Spleen (tissue), 11 donors: Measurements from ENCODE around the gene PRRT1B. TPM values are rescaled to one million over a fixed set of nuclear protein-coding genes. Genes with fewer than 3 reads are reported as not detected.

Experiments
- DNase-seq: peaks from one replicate; pipeline ENCODE4 v3.0.0-alpha.2; 2020
- H3K27ac ChIP-seq, 8 donors: fragments of 200-600 bp; sonication (generic) in 7 of 8; 1 replicate in 4 of 8; 2 replicates in 4 of 8; pipeline versions ENCODE4 v1.5.0 to v1.8.0; 2016 to 2021; ENCODE audit warnings: inconsistent platforms in 4 of 8, mild to moderate bottlenecking in 4 of 8, moderate library complexity in 1 of 8
- H3K27me3 ChIP-seq, 7 donors: fragments of 200-600 bp; sonication (generic) in 6 of 7; replicated peaks in 1 of 7; 1 replicate in 4 of 7; 2 replicates in 3 of 7; pipeline versions ENCODE4 v1.5.0 to v1.8.0; 2016 to 2021; ENCODE audit warnings: inconsistent platforms in 3 of 7, mild to moderate bottlenecking in 1 of 7
- H3K36me3 ChIP-seq, 6 donors: fragments of 200-600 bp; sonication (generic) in 5 of 6; 1 replicate in 4 of 6; 2 replicates in 2 of 6; pipeline versions ENCODE4 v1.5.0 to v1.8.0; 2016 to 2021; ENCODE audit warnings: inconsistent platforms in 2 of 6
- H3K4me1 ChIP-seq, 6 donors: fragments of 200-600 bp; sonication (generic) in 5 of 6; 1 replicate in 3 of 6; 2 replicates in 3 of 6; pipeline versions ENCODE4 v1.5.0 to v1.8.0; 2016 to 2021; ENCODE audit warnings: inconsistent platforms in 3 of 6
- H3K4me3 ChIP-seq, 8 donors: fragments of 200-600 bp; sonication (generic) in 7 of 8; 1 replicate in 4 of 8; 2 replicates in 4 of 8; pipeline versions ENCODE4 v1.5.0 to v1.8.0; 2016 to 2021; ENCODE audit warnings: inconsistent platforms in 4 of 8, mild to moderate bottlenecking in 4 of 8, moderate library complexity in 2 of 8
- H3K9me3 ChIP-seq, 8 donors: fragments of 200-600 bp; sonication (generic) in 7 of 8; 1 replicate in 4 of 8; 2 replicates in 4 of 8; pipeline versions ENCODE4 v1.5.0 to v1.8.0; 2016 to 2021; ENCODE audit warnings: inconsistent platforms in 4 of 8
- CTCF ChIP-seq, 11 experiments: fragments of 200-600 bp in 7 of 11; fragments of 450-650 bp in 4 of 11; sonication (generic) in 4 of 11; IDR thresholded peaks in 8 of 11; conservative IDR thresholded peaks in 3 of 11; 1 replicate in 7 of 11; 2 replicates in 4 of 11; pipeline versions ENCODE4 v1.4.0 to v1.8.0; 2016 to 2021; ENCODE audit warnings: antibody characterized with exemption in 11 of 11, inconsistent platforms in 4 of 11, mild to moderate bottlenecking in 1 of 11
- POLR2A ChIP-seq, 3 donors: fragments of 450-650 bp; IDR thresholded peaks; one replicate each; pipeline ENCODE4 v1.5.1; 2017; ENCODE audit warnings: antibody characterized with exemption in 3 of 3, mild to moderate bottlenecking in 1 of 3
- POLR2AphosphoS5 ChIP-seq, 3 donors: sonication (generic); formaldehyde crosslinking; IDR thresholded peaks; one replicate each; pipeline ENCODE4 v1.5.1; 2017; ENCODE audit warnings: antibody characterized with exemption in 3 of 3
- WGBS, 5 donors: extraction: QIAGEN DNeasy Blood & Tissue Kit in 3 of 5; methylation state at CpG; one replicate each; pipeline versions ENCODE4 v1.1.5 to v1.1.7; 2013 to 2018; 5-methylcytosine and 5-hydroxymethylcytosine counted together
- intact Hi-C: fragments of 100-400 bp; cut with DNase I; formaldehyde crosslinking; loops from one replicate; pipeline ENCODE4 v1.15.0; 2023; ENCODE audit warnings: low total_unique reads
- polyA plus RNA-seq, 3 donors: library from polyadenylated mRNA; stranded (reverse); fragments of 200-250 nt; gene quantifications; one replicate each; pipeline ENCODE4 v1.2.1, GENCODE V29; 2013
- total RNA-seq, 7 donors: library from RNA; depleted of rRNA in 3 of 7; stranded (reverse); fragments of >200 nt in 3 of 7; fragmentation: NEBNext Ultra II Directional in 4 of 7; extraction: Animal tissue kit (Norgen Biotek cat#: 25700) in 4 of 7; gene quantifications; one replicate each; pipeline versions ENCODE4 v1.1.0 to v1.2.1, GENCODE V29; 2016 to 2021
- donor health status: healthy with polysubstance abuse.
- donor health status: DM: no; HTN: no; CAD: no; lungs with moderate emphysema.
- donor health status: DM: no; HTN: no; CAD: no.
- donor health status: Bipolar disorder and iron deficiency.
- donor health status: healthy.
- donor health status: DM: no; HTN: no; CAD: no.
- donor health status: DM: yes; HTN: yes; CAD: no.

The PRRT1B gene
- total and polyA plus RNA-seq, 10 donors, result not detected

- H3K36me3 ChIP-seq, result peaks cover 3 to 100% (median 77%) of the 10 kb centered on the region in 6 donors
- H3K4me3 ChIP-seq, result no peak overlapping the region
- peaks cover 0 to 37% (median 5%) of the 10 kb centered on the region in 6 donors for H3K4me1 ChIP-seq
- TF ChIP-seq POLR2A (IDR thresholded peaks at IDR 0.05) (no peak), CTCF (IDR thresholded peaks at IDR 0.05 in 8 of 11, conservative IDR thresholded peaks at IDR 0.05 in 3 of 11) (no peak), POLR2AphosphoS5 (IDR thresholded peaks at IDR 0.05) (no peak)
- no peaks in the 10 kb centered on the region for H3K9me3 ChIP-seq
- no peak for DNase-seq
- H3K27ac ChIP-seq, result no peak overlapping the region
- H3K27me3 ChIP-seq, result no peaks in the 10 kb centered on the region
- 90 to 93% (median 91%) methylated on average over 14 of the region's 14 CpGs for WGBS, 5 donors
- intact Hi-C loops, result no loop called here
Measured at GRCh38 chr9:131601683-131602181, 56.4 kb downstream of the PRRT1B start.

GRCh38 chr9:131603199-131603598 lies 57.9 kb downstream of the PRRT1B start:
- Histone ChIP-seq H3K9me3 (no peaks in the 10 kb centered on the region), H3K4me1 (peaks cover 0 to 24% (median 2%) of the 10 kb centered on the region in 6 donors), H3K36me3 (peaks cover 3 to 100% (median 72%) of the 10 kb centered on the region in 6 donors)

GRCh38 chr9:131603711-131604439 lies 58.6 kb downstream of the PRRT1B start:
- no peak overlapping the region for H3K4me3 ChIP-seq
- H3K27me3 ChIP-seq, result no peaks in the 10 kb centered on the region
- H3K27ac ChIP-seq, result peak overlapping the region in 1 of 8 donors; percentile 6
- DNase-seq, result no peak
- H3K4me1 ChIP-seq, result peaks cover 0 to 26% (median 1%) of the 10 kb centered on the region in 6 donors
- WGBS, 5 donors, result 86 to 96% (median 93%) methylated on average over 11 to 16 of the region's 16 CpGs
- H3K9me3 ChIP-seq, result no peaks in the 10 kb centered on the region
- no peak for TF ChIP-seq CTCF (IDR thresholded peaks at IDR 0.05 in 8 of 11, conservative IDR thresholded peaks at IDR 0.05 in 3 of 11)
- peak in 1 of 3 donors; percentile 54 for TF ChIP-seq POLR2AphosphoS5 (IDR thresholded peaks at IDR 0.05)
- peaks cover 3 to 100% (median 71%) of the 10 kb centered on the region in 6 donors for H3K36me3 ChIP-seq
- intact Hi-C loops, result no loop called here

More at GRCh38 chr9:131603199-131603598, 57.9 kb downstream of the PRRT1B start:
- Histone ChIP-seq H3K27me3 (no peaks in the 10 kb centered on the region), H3K27ac (peak overlapping the region in 1 of 8 donors; percentile 25), H3K4me3 (no peak overlapping the region)
- no peak for DNase-seq
- 61 to 82% (median 73%) methylated on average over 8 to 9 of the region's 9 CpGs for WGBS, 5 donors
- intact Hi-C loops, result no loop called here
- peak in 1 of 3 donors; percentile 9 for TF ChIP-seq POLR2AphosphoS5 (IDR thresholded peaks at IDR 0.05)
- TF ChIP-seq POLR2A (IDR thresholded peaks at IDR 0.05), result no peak

- no peak for TF ChIP-seq POLR2A (IDR thresholded peaks at IDR 0.05)
- no peak for TF ChIP-seq POLR2AphosphoS5 (IDR thresholded peaks at IDR 0.05)
- no peak for TF ChIP-seq CTCF (IDR thresholded peaks at IDR 0.05 in 8 of 11, conservative IDR thresholded peaks at IDR 0.05 in 3 of 11)
- no peak overlapping the region for H3K4me3 ChIP-seq
- intact Hi-C loops, result no loop called here
- peaks cover 0 to 32% (median 4%) of the 10 kb centered on the region in 6 donors for H3K4me1 ChIP-seq
- 85 to 89% (median 88%) methylated on average over 9 of the region's 9 CpGs for WGBS, 5 donors
- no peaks in the 10 kb centered on the region for H3K27me3 ChIP-seq
- H3K27ac ChIP-seq, result no peak overlapping the region
- peaks cover 3 to 100% (median 58%) of the 10 kb centered on the region in 6 donors for H3K36me3 ChIP-seq
- DNase-seq, result no peak
- no peaks in the 10 kb centered on the region for H3K9me3 ChIP-seq
Measured at GRCh38 chr9:131605770-131606590, 60.7 kb downstream of the PRRT1B start.
